Kasumi-1 (cell line): Measurements from ENCODE around the gene CRMP1.

Experiments used
- DNase-seq, 2 experiments: peaks; one replicate each; lab custom pipeline; 2025; lab: John Stamatoyannopoulos, UW

Gene CRMP1

DNA sequence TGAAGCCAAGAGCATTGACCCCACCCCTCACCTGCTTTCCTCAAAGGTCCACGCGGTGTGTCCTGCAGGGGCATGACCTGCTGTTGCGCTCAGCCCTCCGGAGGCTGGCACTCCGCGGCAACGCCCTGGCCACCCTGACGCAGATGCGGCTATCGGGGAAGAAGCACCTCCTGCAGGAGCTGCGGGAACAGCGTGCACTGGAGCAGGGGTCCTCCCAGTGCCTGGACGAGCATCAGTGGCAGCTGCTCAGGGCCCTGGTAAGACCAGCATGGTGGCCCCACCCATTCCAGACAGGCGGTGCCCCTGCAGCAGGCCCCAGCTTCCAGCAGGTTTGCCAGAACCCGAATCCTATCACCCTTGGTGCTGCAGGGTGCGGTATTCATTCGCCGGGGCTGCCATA lies 95.9 kb downstream of the CRMP1 start:
- no peak for DNase-seq

GRCh38 chr4:5795580-5795979 lies 97.3 kb downstream of the CRMP1 start:
- no peak for DNase-seq

DNA sequence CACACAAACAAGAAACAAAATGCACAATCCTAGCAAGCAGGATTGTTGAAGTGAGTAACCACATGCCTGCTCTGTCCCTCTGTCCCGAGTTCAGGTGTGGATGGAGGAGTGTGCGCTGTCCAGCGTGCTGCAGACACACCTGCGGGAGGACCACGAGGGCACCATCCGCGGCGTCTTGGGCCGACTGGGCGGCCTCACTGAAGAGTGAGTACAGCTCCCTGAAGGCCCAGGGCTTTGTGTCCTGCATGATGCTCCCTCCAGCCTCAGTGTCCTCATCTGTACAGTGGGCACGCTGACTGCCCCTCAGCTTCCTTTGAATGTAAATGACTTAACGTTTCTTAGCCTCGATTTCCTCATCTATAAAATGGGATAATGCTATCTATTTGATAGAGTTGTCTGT lies 99.4 kb downstream of the CRMP1 start:
- no peak for DNase-seq

- no peak for DNase-seq
Observed at GRCh38 chr4:5791654-5792053, 101.2 kb downstream of the CRMP1 start.

GRCh38 chr4:5790546-5790857 lies 102.4 kb downstream of the CRMP1 start:
- no peak for DNase-seq

DNA sequence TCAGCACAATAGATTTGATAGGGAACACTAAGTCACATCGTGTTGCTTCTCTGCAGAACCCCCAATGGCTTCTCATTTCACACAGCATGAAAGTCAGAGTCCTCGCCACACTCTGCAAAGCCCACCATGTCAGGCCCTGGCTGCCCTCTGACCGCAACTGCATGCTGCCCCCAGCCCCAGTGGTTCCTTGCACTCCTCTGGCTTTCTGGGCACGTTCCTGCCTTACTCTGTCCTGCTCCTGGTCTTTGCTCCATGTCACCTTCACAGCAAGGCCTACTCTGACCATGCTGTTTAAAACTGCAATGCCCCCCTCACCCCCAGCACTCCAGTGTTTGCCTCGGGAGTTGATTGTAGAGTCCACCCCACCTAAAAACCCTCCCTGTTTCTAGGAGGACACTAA lies 103.7 kb downstream of the CRMP1 start:
- DNase-seq = no peak

GRCh38 chr4:5788144-5788543 lies 104.7 kb downstream of the CRMP1 start:
- no peak for DNase-seq

- DNase-seq = no peak
Observed at GRCh38 chr4:5787311-5787710, 105.6 kb downstream of the CRMP1 start.

- no peak for DNase-seq
Observed at GRCh38 chr4:5785806-5786680, 106.8 kb downstream of the CRMP1 start.

DNA sequence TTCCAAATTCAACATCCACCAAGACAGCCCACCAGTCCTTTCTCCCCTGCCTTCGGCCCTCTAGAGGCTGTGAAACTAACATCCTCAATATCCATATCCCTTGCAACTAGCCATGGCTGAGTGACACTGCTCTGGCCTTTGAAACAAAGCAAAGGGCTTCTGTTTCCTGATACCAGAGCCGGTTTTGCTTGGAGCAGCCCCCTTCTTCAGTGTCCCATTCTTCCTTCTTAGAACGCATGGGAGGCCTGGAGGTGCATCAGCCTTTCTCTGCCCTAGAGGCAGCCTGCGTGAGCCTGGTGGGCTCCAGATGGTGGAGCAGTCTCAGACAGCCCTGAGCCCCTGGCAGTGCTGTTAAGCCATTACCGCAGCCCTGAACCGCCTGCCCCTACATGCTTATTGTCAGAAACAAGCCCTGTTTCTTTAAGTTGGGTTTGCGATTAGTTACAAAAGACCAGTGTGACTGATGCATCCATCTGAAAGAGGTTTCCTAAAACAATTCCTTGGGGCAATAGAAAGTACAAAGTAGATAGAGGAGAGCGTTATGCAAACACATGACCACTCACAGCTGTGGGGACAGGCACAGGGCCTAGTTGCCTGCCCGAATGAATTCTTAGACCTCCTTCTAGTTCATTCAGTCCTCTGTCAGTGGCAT lies 107.8 kb downstream of the CRMP1 start:
- DNase-seq = no peak

- no peak for DNase-seq
Observed at GRCh38 chr4:5784021-5784420, 108.9 kb downstream of the CRMP1 start.

DNA sequence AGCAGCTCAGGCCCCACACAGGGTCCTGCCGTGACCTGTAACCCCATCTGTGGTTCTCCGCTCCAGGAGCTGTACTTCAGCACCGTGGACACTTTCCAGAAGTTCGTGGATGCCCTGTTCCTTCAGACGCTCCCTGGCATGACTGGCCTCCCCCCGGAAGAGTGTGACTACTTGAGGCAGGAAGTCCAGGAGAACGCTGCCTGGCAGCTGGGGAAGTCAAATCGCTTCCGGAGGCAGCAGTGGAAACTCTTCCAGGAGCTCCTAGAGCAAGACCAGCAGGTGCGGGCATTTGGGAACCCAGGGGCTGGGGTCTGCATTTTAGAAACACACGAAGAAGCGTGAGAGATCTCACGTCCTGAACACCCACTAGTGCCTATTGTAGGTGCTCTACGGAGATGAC lies 109.4 kb downstream of the CRMP1 start:
- no peak for DNase-seq

GRCh38 chr4:5782829-5783476 lies 109.9 kb downstream of the CRMP1 start:
- DNase-seq = no peak

DNA sequence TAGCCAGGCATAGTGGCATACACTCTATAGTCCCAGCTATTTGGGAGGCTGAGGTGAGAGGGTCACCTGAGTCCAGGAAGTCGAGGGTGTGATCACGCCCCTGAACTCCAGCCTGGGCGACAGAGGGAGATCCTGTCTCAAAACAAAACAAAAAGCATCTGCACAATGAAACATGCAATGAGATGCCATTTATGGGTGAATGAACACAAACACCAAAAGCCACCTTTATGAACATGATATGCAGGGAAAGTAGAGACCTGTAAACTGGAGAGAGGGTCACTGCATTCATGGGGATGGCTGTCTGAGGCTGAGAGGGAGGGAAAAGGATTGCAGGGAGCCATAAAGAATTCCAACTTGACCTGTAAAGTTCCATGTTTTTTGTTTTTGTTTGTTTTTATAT lies 111.2 kb downstream of the CRMP1 start:
- DNase-seq = no peak

DNA sequence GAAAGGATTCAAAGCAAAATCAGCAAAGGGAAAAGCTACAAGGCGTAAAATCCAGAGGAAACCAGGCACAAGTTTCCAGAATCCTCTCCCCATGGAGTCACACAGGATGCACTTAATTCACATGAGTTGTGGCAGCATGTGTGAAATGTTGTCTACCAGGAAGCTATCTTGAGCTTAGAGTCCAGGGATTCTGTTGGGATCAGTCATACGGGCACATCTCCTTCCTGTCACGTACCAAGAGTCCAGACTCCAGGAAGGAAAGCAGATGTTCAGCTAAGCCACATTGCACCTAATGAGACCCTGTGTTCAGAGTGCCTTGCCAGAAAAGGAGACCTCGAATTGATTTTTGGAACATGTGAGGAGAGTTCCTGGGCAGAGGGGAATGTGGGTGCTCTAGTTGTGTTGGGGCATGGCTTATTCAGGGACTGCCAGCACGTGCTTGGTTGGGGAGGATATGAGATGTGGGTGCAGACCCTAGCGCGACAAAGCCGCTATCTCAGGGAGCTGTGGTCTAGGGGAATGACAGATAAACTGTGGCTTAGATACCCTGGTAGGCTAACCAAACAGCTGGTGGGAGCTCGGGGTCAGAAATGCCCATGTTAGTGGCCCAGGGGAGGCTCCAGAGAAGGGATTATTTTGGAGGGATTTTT lies 111.9 kb downstream of the CRMP1 start:
- DNase-seq = no peak

DNA sequence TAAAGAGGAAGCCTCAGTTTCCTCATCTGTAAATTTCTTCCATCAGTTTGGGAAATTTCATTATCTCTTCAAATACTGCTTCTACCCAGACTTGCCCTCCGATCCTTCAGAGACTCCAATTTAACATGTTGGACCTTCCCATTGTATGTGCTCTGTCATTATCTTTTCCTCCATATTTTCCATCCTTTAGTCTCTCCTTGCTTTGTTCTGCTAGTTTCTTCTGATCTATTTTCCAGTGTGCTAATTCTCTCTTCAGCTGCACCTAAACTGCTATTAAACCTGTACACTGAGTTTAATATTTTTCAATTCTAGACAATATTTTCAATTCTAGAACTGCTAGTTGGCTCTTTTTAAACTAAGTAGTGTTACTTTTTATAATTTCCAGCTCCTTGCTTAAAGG lies 116.4 kb downstream of the CRMP1 start:
- no peak for DNase-seq

- no peak for DNase-seq
Observed at GRCh38 chr4:5774416-5775036, 118.4 kb downstream of the CRMP1 start.

- no peak for DNase-seq
Observed at GRCh38 chr4:5773271-5773555, 119.7 kb downstream of the CRMP1 start.

- no peak for DNase-seq
Observed at GRCh38 chr4:5772528-5773270, 120.2 kb downstream of the CRMP1 start.
